Activated CD4-positive, alpha-beta T cell treated with anti-CD3 and anti-CD28 coated beads, Interleukin-2, amount 50 U/mL, for 48 hours (primary cell): ENCODE results near the gene CDA.
A peak's percentile ranks its signal among the peaks of the same experiment; 100 is the strongest.

ENCODE experiments used
- DNase-seq, 2 experiments: peaks; one replicate each; pipeline ENCODE4 v3.0.0-alpha.2; 2020

Gene CDA

DNA sequence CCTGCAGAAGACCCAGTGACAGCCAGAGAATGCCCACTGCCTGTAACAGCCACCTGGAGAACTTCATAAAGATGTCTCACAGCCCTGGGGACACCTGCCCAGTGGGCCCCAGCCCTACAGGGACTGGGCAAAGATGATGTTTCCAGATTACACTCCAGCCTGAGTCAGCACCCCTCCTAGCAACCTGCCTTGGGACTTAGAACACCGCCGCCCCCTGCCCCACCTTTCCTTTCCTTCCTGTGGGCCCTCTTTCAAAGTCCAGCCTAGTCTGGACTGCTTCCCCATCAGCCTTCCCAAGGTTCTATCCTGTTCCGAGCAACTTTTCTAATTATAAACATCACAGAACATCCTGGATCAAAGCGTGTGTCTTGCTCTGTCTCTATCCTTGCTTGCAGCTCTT lies 29.7 kb downstream of the CDA start:
- DNase-seq: no peak

DNA sequence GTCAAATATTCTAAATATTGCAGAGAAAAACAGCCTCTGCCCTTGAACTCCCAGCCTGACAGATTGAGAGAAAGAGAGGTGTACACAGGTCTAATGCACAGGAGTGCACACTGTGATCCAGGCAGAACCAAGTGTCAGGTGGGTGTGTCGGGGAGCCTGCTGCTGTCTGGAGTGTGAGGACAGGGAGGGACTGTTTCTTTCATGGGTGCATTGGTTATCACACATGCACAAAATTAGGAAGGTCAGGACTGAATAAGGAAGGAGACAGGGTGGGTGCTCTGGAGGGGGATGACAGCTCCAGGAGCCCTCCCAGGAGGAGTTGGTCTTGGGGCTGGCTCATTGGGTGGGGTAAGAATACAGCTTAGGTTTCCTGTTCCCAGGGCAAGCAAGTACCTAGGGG lies 31.1 kb downstream of the CDA start:
- no peak for DNase-seq

DNA sequence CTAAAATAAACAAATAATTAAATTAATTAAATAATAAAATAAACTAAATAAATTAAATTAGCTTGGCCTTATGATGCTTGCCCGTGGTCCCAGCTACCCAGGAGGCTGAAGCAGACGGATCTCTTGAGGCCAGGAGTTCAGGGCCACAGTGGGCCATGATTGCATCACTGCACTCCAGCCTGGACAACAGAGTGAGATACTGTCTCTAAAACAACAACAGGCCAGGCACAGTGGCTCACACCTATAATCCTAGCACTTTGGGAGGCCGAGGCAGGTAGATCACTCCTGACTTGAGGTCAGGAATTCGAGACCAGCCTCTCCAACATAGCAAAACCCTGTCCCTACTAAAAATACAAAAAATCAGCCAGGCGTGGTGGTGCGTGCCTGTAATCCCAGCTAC lies 32.1 kb downstream of the CDA start:
- DNase-seq: no peak

DNA sequence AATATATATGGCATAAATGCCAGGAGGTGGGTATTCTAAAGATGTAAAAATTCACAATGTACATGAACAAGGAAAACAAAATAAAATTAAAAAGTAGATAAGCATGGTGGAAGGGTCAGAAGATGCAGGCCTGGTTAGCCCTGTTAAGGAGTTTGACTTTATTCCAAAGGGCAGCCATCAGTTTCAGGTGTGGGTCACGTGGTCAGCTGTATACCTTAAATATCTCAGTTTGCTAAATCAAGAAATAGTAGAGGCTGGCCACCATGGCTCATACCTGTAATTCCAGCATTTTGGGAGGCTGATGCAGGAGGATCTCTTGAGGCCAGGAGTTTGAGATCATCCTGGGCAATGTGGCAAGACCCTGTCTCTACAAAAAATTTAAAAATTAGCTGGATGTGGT lies 35.8 kb downstream of the CDA start:
- DNase-seq: no peak

DNA sequence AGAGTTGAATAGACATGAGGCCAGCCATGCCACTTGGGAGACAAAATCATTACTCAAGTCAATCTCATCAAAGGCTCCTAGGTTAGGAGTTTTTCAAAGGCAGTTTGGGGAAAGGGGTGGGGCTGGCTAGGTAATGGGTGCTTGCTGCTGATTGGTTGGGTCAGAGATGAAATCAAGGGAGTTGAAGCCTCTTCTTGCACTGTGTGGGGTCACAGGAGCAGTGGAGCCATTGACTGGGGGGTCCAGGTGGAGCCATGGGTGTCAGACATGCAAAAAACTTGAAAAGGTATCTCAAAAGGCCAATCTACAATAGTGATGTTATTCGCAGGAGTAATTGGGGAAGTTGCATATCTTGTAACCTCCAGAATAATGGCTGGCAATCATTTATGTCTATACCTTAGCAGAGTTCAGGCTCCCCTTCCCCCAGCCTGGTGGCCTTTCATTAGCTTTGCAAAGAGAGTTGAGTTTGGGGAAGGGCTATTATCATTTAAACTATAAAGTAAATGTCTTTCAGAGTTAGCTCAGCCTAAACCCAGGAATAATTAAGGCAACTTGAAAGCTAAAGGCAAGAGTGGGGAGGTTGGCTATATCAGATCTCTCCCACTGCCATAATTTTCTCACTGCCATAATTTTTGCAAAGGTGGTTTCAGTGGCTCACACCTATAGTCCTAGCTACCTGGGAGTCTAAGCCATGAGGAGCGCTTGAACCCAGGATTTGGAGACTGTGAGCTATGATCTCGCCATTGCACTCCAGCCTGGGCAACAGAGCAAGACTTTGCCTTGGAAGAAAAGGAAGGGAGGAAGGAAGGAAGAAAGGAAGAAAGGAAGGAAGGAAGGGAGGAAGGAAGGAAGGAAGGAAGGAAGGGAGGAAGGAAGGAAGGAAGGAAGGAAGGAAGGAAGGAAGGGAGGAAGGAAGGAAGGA lies 36.5 kb downstream of the CDA start:
- no peak for DNase-seq

DNA sequence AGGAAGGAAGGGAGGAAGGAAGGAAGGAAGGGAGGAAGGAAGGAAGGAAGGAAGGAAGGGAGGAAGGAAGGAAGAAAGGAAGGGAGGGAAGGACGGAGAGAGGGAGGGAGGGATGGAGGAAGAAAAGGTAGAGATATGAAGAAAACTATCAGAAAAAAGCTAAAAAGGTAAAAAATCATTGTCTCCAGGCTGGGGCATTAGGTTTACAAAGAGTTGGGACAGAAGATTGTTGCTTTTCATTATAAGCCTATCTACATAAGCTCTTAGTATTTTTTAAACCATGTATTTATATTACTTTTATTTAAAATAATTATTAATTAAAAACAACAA lies 37.2 kb downstream of the CDA start:
- DNase-seq: no peak

DNA sequence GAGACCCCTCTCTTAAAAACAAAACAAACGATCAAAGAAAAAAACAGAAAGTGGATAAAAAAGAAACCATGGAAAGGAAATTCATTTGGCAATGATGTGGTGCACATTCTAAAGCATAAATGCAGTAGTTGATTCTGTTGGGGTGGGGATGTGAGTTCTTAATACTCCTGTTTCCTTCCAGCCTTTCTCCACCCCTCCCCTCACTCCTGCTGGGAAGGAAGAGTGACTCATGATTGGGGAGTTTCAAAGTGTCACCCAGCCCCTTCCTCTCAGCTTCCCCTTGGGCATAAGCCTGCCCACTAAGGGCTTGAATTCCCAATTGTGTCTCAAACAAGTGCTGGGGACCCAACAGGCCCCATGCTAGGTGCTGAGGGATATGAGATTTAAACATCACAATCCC lies 37.6 kb downstream of the CDA start:
- DNase-seq: no peak

DNA sequence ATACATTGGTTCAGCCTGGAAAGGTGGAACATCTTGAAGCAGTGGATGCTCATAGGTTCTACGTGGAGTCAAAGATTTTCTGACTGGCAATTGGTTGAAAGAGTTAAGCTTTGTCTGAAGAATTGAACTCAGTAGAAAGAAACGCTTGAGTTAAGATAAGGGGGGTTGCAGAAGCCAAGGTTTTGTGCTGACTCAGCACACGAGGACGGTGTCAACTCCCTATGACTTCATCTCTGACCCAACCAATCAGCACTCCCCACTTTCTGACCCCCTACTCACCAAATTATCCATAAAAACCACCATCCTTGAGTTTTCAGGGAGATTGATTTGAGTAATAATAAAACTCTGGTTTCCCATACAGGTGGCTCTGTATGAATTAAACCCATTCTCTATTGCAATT lies 41.8 kb downstream of the CDA start:
- no peak for DNase-seq

DNA sequence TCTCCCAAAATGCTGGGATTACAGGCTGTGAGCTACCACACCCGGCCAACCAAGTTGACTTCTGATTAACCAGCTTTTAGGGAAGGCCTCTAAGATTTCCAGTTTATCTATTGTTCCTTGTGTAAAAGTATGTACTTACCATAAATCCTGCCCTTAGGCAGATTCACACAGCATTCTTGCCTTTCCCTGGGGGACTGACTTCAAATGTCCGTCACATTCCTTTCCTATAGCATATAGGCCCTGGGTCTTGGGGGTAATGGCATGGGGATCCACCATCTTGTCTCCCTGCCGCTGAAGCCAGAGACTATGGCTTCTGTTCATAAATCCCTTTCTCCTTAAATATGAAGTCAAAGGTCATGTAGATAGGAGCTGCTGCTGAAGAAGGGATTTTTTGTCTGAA lies 43.5 kb downstream of the CDA start:
- DNase-seq: no peak

DNA sequence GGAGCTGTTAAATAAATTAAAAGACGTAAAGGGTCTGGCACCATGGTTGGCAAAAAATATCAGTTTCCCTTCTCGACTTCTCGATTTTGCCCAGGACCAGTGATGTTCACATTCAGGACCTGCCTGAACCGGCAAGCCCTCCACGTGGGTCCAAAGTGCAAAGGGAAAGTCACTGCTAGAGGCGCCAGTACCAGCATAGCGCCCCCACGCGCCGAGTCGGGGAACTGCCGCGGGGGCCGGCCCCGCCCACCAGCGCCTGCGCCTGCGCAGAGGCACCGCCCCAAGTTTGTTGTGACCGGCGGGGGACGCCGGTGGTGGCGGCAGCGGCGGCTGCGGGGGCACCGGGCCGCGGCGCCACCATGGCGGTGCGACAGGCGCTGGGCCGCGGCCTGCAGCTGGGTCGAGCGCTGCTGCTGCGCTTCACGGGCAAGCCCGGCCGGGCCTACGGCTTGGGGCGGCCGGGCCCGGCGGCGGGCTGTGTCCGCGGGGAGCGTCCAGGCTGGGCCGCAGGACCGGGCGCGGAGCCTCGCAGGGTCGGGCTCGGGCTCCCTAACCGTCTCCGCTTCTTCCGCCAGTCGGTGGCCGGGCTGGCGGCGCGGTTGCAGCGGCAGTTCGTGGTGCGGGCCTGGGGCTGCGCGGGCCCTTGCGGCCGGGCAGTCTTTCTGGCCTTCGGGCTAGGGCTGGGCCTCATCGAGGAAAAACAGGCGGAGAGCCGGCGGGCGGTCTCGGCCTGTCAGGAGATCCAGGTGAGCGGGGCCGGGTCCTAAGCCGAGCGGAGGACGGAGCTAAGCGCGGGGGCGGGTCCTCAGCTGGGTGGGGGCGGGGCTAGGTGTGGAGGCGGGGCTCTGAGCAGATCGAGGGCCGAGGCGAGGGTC lies 44.5 kb downstream of the CDA start, which contains the start of gene PINK1:
PINK1 (plus strand) TSS at position 269 of the 875 bp plus-strand sequence; CDS start at position 360, 91 bp downstream.
- DNase-seq: peak; percentile 78 to 85

DNA sequence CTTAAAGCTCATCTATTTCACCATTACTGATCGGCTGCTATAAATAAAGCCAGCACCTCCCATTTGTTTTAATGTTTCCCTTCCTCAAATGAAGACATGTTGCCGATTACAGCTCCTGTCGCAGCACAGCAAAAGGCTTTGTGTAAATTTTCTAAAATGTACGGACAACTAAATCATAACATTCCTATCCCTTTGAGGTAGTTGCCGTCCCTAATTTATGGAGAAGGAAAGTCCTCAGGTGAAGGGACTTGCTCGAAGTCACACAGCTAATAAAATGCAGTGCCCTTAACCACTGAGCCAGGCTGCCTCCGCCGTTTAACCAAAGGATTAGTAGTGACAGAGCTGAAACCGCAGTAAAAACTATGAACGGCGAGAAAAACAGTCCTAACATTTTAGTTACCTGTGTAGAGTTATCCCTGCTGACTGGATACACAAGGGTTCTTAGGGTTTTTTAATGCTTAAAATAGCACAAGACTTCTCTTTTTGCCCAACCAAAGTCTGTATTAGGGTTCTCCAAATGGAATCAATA lies 45.2 kb downstream of the CDA start:
- peak; percentile 9 to 29 for DNase-seq

DNA sequence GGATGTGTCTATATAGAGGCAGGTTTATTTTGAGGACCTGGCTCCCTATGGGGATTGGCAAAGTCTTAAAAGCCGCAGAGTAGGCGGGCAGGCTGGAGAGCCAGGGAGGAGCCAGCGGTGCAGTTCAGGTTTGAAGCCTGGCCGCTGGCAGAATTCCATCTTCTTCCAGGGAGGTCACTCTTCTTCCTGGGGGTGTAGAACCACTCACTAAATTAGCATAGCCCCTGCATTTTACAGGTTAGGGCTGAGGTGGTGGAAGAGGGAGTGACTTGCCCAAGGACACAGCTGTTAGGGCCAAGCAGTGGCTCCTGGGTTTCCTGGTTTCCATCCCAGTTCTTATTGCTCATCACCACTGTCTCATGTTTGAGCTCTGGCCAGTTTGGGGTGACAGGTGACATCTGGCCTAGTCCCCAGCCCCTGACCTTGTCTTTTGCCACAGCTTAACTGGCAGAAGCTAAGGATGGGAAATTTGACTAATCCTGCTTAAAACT lies 45.7 kb downstream of the CDA start:
- DNase-seq: peak; percentile 9 to 33

DNA sequence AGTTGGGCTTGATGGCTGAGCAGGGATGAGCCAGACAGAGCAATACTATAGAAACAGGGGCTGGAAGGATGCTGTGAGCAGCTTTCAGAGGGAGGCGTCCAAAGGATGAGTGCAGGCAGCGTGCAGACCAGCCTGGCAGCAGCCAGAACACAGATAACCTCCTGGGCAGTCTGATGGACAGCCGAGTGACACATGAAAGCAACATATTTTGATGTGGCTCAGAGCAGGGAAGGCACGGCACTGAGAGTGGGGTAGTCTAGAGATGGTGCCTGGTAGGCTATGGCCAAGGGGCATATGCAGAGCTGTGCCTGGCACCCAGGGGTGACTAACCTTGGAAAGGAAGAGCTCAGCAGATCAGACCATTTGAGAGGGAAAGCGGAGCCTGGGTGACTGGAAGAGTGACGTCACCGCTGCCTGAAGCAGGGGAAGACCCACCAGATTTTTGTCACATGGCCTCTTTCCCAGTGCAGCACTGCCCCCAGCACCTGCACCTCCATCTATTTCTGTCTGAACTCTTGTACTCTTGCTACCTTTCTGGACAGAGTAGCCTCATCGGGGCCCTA lies 48.0 kb downstream of the CDA start:
- no peak for DNase-seq

- peak; percentile 53 to 68 for DNase-seq
Observed at GRCh38 chr1:20640183-20640597, 51.3 kb downstream of the CDA start.

GRCh38 chr1:20641975-20642374 lies 53.1 kb downstream of the CDA start:
- no peak for DNase-seq

DNA sequence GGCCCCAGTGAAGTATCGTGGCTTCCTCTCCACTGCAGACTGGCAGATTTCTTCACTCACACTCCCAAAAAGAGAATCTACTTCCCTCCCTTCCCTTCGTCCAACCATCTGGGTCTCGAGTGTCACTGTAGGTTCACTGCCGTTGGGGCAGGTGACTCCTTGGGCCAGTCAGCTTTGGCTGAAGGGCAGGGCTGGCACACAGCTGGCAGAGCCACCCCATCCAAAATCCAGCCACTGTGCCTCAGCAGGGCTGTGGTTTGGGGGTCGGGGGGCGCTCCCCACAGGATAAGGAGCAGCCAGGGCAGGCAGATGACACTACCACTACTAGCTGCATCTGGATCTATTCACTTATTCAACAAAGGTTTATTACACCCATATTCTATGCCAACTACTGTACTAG lies 54.2 kb downstream of the CDA start:
- DNase-seq: no peak

DNA sequence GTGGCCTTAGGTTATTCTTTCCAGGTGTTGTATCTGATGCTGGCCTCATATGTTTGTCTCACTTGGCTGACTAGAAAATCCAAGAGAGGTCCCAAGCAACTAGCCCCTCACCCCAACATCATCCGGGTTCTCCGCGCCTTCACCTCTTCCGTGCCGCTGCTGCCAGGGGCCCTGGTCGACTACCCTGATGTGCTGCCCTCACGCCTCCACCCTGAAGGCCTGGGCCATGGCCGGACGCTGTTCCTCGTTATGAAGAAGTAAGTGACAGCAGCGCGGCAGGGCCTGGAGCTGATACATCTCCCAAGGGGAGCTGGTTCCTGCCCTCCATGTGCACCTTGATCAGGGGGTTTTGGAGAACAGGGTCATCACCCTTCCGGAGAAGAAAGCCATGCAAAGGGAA lies 55.5 kb downstream of the CDA start:
- DNase-seq: no peak

DNA sequence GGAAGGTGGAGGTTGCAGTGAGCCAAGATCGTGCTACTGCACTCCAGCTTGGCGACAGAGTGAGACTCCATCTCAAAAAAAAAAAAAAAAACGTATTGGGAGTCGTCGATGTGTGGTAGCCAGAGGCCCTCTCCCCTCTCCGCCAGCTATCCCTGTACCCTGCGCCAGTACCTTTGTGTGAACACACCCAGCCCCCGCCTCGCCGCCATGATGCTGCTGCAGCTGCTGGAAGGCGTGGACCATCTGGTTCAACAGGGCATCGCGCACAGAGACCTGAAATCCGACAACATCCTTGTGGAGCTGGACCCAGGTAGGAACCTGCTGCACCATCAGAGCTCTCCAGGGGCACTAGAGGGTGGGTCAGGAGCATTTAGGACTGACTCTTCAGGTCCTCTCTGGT lies 56.5 kb downstream of the CDA start:
- no peak for DNase-seq

DNA sequence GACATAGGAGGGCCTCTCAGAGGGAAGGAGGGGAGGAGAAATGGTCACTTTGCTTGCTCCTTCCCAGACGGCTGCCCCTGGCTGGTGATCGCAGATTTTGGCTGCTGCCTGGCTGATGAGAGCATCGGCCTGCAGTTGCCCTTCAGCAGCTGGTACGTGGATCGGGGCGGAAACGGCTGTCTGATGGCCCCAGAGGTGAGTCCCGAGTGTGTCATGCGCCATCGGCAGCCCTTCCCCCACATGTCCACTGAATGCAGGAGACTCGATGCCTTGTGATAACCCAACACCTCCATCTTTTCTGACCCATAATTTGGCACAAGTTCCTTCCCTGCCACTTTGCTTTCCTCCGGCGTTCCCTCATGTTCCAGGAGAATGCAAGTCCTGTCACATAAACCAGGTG lies 59.5 kb downstream of the CDA start:
- DNase-seq: no peak

- no peak for DNase-seq
Observed at GRCh38 chr1:20648946-20649345, 60.0 kb downstream of the CDA start.

DNA sequence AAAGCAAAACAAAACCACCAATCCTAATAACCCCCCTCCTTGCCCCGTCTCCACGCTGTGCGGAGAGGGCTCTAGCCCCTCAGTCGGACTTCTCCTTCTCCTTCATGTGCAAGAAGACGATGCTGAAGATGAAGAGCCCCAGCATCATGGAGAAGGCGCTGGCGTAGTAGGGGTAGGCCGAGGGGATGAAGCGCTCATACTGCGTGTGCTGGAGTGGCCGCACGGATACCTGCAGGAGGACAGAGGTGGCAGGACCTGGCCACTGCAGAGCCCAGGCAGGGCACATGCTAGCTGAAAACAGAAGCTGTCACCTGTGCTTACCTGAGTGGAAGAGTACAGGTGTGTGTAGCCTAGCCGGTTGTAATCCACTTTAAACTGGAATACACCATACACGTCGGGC lies 63.4 kb downstream of the CDA start:
- no peak for DNase-seq

GRCh38 chr1:20654104-20654690 lies 65.3 kb downstream of the CDA start:
- no peak for DNase-seq

- no peak for DNase-seq
Observed at GRCh38 chr1:20657024-20657423, 68.1 kb downstream of the CDA start.
